SK-N-SH (cell line): ENCODE measurements around the gene RFX7. TPM values are rescaled to one million over a fixed set of nuclear protein-coding genes. Genes with fewer than 3 reads are reported as not detected.

Source experiments
- CTCF ChIA-PET: fragments of 300-600, 350-600 bp; formaldehyde crosslinking; extraction: SDS; loops from one replicate; lab custom pipeline; 2021; lab: Yijun Ruan, JAX
- POLR2A ChIA-PET: fragments of 350-600 bp; sonication (Branson Sonifier 250); formaldehyde crosslinking; extraction: SDS; loops from one replicate; lab custom pipeline; 2020; ENCODE audit warnings: antibody characterized with exemption, inconsistent platforms; lab: Yijun Ruan, JAX
- DNase-seq: peaks from one replicate; pipeline ENCODE4 v3.0.0; 2012
- H2AFZ ChIP-seq: fragments of 200-600 bp; sonication (generic); 2 replicates; pipeline ENCODE4 v1.8.1; 2016; ENCODE audit warnings: antibody characterized with exemption, mild to moderate bottlenecking, low read depth
- H3F3A ChIP-seq: fragments of 200-600 bp; sonication (generic); replicated peaks from 2 replicates; pipeline ENCODE3; 2016; ENCODE audit warnings: antibody characterized with exemption, mild to moderate bottlenecking; ENCODE audit not compliant: insufficient read depth
- H3K27ac ChIP-seq, 2 experiments: fragments of 200-500 bp in 1 of 2; fragments of 200-600 bp in 1 of 2; sonication (Bioruptor generic) in 1 of 2; sonication (generic), shearing (Covaris generic) in 1 of 2; 2 replicates each; pipeline versions ENCODE4 v1.5.1 to v1.6.1; 2014 to 2016; ENCODE audit warnings: low read depth in 2 of 2, inconsistent platforms in 1 of 2, low read length in 1 of 2, mild to moderate bottlenecking in 1 of 2, mixed read lengths in 1 of 2
- H3K27me3 ChIP-seq: fragments of 200-600 bp; sonication (generic), shearing (Covaris generic); 2 replicates; pipeline ENCODE4 v1.6.1; 2016; ENCODE audit warnings: mixed run types; ENCODE audit not compliant: insufficient read depth
- H3K36me3 ChIP-seq, 2 experiments: fragments of 200-500 bp in 1 of 2; fragments of 200-600 bp in 1 of 2; sonication (Bioruptor generic) in 1 of 2; sonication (generic) in 1 of 2; replicated peaks in 1 of 2; 2 replicates each; pipeline versions ENCODE3 to v1.5.1; 2014 to 2016; ENCODE audit warnings: low read length in 1 of 2, mild to moderate bottlenecking in 1 of 2; ENCODE audit not compliant: insufficient read depth in 2 of 2, control insufficient read depth in 1 of 2
- H3K4me1 ChIP-seq, 2 experiments: fragments of 200-500 bp in 1 of 2; fragments of 200-600 bp in 1 of 2; sonication (Bioruptor generic) in 1 of 2; sonication (generic), shearing (Covaris generic) in 1 of 2; 2 replicates each; pipeline versions ENCODE4 v1.5.1 to v1.6.1; 2014 to 2016; ENCODE audit warnings: low read depth in 1 of 2, low read length in 1 of 2, mixed run types in 1 of 2; ENCODE audit not compliant: insufficient read depth in 2 of 2, control insufficient read depth in 1 of 2
- H3K4me2 ChIP-seq: fragments of 200-600 bp; sonication (generic), shearing (Covaris generic); 2 replicates; pipeline ENCODE4 v1.6.1; 2017; ENCODE audit warnings: mixed run types
- H3K4me3 ChIP-seq, 2 experiments: fragments of 200-500 bp in 1 of 2; fragments of 200-600 bp in 1 of 2; sonication (Bioruptor generic) in 1 of 2; sonication (generic), shearing (Covaris generic) in 1 of 2; 2 replicates each; pipeline versions ENCODE4 v1.5.1 to v1.8.1; 2014 to 2016; ENCODE audit warnings: low read depth in 2 of 2, inconsistent platforms in 1 of 2, low read length in 1 of 2, mild to moderate bottlenecking in 1 of 2, mixed read lengths in 1 of 2, moderate library complexity in 1 of 2
- H3K79me2 ChIP-seq: fragments of 200-600 bp; sonication (generic); 2 replicates; pipeline ENCODE4 v1.8.1; 2017; ENCODE audit warnings: mild to moderate bottlenecking; ENCODE audit not compliant: insufficient read depth
- H3K9ac ChIP-seq: fragments of 200-600 bp; sonication (generic); 2 replicates; pipeline ENCODE4 v1.6.1; 2017; ENCODE audit warnings: mixed run types
- H3K9me2 ChIP-seq: fragments of 200-600 bp; sonication (generic); 2 replicates; pipeline ENCODE4 v1.6.1; 2017; ENCODE audit warnings: mixed run types
- H3K9me3 ChIP-seq: fragments of 200-600 bp; sonication (generic); 2 replicates; pipeline ENCODE4 v1.6.1; 2017; ENCODE audit warnings: mixed run types, mild to moderate bottlenecking, moderate library complexity
- H4K20me1 ChIP-seq: fragments of 200-600 bp; sonication (generic); 2 replicates; pipeline ENCODE4 v1.6.1; 2017; ENCODE audit warnings: mild to moderate bottlenecking, mixed run types; ENCODE audit not compliant: insufficient read depth
- CHD2 ChIP-seq: fragments of 150-350 bp; IDR thresholded peaks from 2 replicates; pipeline ENCODE4 v1.6.1; 2018; ENCODE audit warnings: low read length; ENCODE audit not compliant: partially characterized antibody
- ELF1 ChIP-seq: IDR thresholded peaks from 2 replicates; pipeline ENCODE4 v1.4.0; 2012
- FOXJ3 ChIP-seq: sonication (generic); formaldehyde crosslinking; IDR thresholded peaks from 2 replicates; pipeline ENCODE4 v1.5.1; 2020; ENCODE audit warnings: mild to moderate bottlenecking, missing genetic modification reagents
- GABPA ChIP-seq: IDR thresholded peaks from 2 replicates; pipeline ENCODE4 v1.4.0; 2012; ENCODE audit warnings: low read depth, mild to moderate bottlenecking
- MEF2A ChIP-seq: IDR thresholded peaks from 2 replicates; pipeline ENCODE4 v1.4.0; 2012; ENCODE audit warnings: low read depth, borderline replicate concordance
- MXI1 ChIP-seq: IDR thresholded peaks from 2 replicates; pipeline ENCODE4 v1.6.1; 2012; ENCODE audit warnings: mild to moderate bottlenecking, low read depth, low read length, improper control_type of control experiment
- NFIC ChIP-seq: IDR thresholded peaks from 2 replicates; pipeline ENCODE4 v1.4.0; 2012; ENCODE audit warnings: borderline replicate concordance
- NRF1 ChIP-seq: IDR thresholded peaks from 2 replicates; pipeline ENCODE4 v1.6.1; 2012; ENCODE audit warnings: low read depth, mild to moderate bottlenecking, low read length
- RAD21 ChIP-seq: IDR thresholded peaks from 2 replicates; pipeline ENCODE4 v1.6.1; 2012; ENCODE audit warnings: mild to moderate bottlenecking, low read length
- RCOR1 ChIP-seq: fragments of 150-350 bp; IDR thresholded peaks from 2 replicates; pipeline ENCODE4 v1.6.1; 2017; ENCODE audit warnings: antibody characterized with exemption, low read length
- RXRA ChIP-seq: IDR thresholded peaks from 2 replicates; pipeline ENCODE4 v1.4.0; 2012; ENCODE audit warnings: low read depth, mild to moderate bottlenecking, borderline replicate concordance
- SIN3A ChIP-seq: IDR thresholded peaks from 2 replicates; pipeline ENCODE4 v1.6.1; 2012; ENCODE audit warnings: low read depth, mild to moderate bottlenecking, low read length, moderate library complexity, borderline replicate concordance
- TCF12 ChIP-seq: IDR thresholded peaks from 2 replicates; pipeline ENCODE4 v1.4.0; 2012
- TEAD4 ChIP-seq: IDR thresholded peaks from 2 replicates; pipeline ENCODE4 v1.4.0; 2012; ENCODE audit warnings: mild to moderate bottlenecking, borderline replicate concordance; ENCODE audit not compliant: insufficient read depth
- YY1 ChIP-seq: IDR thresholded peaks from 2 replicates; pipeline ENCODE4 v1.4.0; 2012; ENCODE audit warnings: low read depth, mild to moderate bottlenecking
- WGBS: methylation state at CpG from one replicate; pipeline ENCODE4 v1.1.6; 2017; ENCODE audit warnings: low lambda C conversion rate; 5-methylcytosine and 5-hydroxymethylcytosine counted together
- polyA plus RNA-seq, 3 experiments: library from polyadenylated mRNA; depleted of rRNA; stranded (reverse); fragments of >200 nt; gene quantifications; 2 replicates each; pipeline ENCODE4 v1.2.3, GENCODE V29; 2012
- TF ChIP-seq, protein P1 (sequence below): IDR thresholded peaks from 2 replicates; pipeline ENCODE4 v1.4.0; 2012; ENCODE audit warnings: low read depth
- TF ChIP-seq, protein P2 (sequence below): IDR thresholded peaks from 2 replicates; pipeline ENCODE4 v1.6.1; 2012; ENCODE audit warnings: mild to moderate bottlenecking, low read depth, low read length, moderate library complexity
- TF ChIP-seq, protein P3 (sequence below): IDR thresholded peaks from 2 replicates; pipeline ENCODE4 v1.4.0; 2012; ENCODE audit warnings: low read depth, borderline replicate concordance

The RFX7 gene
- polyA plus RNA-seq, 1 of the 3 experiments (the other 2 are of a cell fraction): 2.7 TPM

DNA sequence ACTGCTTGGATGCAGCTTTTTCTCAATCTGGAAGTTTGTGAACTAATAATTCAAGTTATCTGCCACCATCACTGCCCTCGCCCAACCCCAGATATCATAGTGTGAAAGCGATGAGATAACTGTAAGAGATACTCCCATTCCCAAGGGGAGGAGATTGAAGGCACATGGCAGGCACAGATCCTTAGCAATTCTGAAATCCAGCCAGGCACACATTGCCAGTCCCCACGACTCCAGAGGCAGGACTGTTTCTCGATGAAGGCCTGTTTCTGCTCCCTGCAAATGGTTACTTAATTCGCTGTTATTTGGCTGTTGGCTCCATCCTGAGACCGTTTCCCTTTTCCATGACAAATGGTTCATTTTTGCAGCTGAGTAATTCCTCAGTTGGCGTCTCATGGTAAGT lies 187.1 kb downstream of the RFX7 start:
- DNase-seq: no peak
- Histone ChIP-seq H3K27me3 (no peaks in the 10 kb centered on the region), H2AFZ (no peak overlapping the region), H3K9me2 (no peaks in the 10 kb centered on the region), H3K4me2 (no peak overlapping the region), H3K4me3 (no peak overlapping the region), H3K27ac (no peak overlapping the region), H3F3A (peaks cover 12% of the 10 kb centered on the region), H3K9me3 (no peaks in the 10 kb centered on the region), H4K20me1 (no peaks in the 10 kb centered on the region), H3K4me1 (peaks cover 4 to 10% of the 10 kb centered on the region in 2 experiments; a peak in 1 of 4 replicates), H3K36me3 (no peaks in the 10 kb centered on the region), H3K9ac (no peak overlapping the region), H3K79me2 (no peaks in the 10 kb centered on the region)
- ChIA-PET POLR2A (no interaction called here), CTCF (interaction anchor here (0.6 kb wide), 1 partner anchor 123 kb away, joined by 3 read pairs; no protein-coding TSS in a partner anchor)
- WGBS: 72% methylated on average over 7 of the region's 7 CpGs
- TF ChIP-seq NRF1 (no peak), TEAD4 (no peak), RXRA (no peak), RAD21 (no peak), TCF12 (no peak), ELF1 (no peak), MEF2A (no peak), YY1 (no peak), MXI1 (no peak), SIN3A (no peak), GABPA (no peak), NFIC (no peak), CHD2 (no peak), RCOR1 (no peak), FOXJ3 (CRISPR knock-in tag) (no peak)
- TF ChIP-seq, protein P1, sequence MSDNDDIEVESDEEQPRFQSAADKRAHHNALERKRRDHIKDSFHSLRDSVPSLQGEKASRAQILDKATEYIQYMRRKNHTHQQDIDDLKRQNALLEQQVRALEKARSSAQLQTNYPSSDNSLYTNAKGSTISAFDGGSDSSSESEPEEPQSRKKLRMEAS: no peak
- TF ChIP-seq, protein P2, sequence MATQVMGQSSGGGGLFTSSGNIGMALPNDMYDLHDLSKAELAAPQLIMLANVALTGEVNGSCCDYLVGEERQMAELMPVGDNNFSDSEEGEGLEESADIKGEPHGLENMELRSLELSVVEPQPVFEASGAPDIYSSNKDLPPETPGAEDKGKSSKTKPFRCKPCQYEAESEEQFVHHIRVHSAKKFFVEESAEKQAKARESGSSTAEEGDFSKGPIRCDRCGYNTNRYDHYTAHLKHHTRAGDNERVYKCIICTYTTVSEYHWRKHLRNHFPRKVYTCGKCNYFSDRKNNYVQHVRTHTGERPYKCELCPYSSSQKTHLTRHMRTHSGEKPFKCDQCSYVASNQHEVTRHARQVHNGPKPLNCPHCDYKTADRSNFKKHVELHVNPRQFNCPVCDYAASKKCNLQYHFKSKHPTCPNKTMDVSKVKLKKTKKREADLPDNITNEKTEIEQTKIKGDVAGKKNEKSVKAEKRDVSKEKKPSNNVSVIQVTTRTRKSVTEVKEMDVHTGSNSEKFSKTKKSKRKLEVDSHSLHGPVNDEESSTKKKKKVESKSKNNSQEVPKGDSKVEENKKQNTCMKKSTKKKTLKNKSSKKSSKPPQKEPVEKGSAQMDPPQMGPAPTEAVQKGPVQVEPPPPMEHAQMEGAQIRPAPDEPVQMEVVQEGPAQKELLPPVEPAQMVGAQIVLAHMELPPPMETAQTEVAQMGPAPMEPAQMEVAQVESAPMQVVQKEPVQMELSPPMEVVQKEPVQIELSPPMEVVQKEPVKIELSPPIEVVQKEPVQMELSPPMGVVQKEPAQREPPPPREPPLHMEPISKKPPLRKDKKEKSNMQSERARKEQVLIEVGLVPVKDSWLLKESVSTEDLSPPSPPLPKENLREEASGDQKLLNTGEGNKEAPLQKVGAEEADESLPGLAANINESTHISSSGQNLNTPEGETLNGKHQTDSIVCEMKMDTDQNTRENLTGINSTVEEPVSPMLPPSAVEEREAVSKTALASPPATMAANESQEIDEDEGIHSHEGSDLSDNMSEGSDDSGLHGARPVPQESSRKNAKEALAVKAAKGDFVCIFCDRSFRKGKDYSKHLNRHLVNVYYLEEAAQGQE: no peak
- TF ChIP-seq, protein P3, sequence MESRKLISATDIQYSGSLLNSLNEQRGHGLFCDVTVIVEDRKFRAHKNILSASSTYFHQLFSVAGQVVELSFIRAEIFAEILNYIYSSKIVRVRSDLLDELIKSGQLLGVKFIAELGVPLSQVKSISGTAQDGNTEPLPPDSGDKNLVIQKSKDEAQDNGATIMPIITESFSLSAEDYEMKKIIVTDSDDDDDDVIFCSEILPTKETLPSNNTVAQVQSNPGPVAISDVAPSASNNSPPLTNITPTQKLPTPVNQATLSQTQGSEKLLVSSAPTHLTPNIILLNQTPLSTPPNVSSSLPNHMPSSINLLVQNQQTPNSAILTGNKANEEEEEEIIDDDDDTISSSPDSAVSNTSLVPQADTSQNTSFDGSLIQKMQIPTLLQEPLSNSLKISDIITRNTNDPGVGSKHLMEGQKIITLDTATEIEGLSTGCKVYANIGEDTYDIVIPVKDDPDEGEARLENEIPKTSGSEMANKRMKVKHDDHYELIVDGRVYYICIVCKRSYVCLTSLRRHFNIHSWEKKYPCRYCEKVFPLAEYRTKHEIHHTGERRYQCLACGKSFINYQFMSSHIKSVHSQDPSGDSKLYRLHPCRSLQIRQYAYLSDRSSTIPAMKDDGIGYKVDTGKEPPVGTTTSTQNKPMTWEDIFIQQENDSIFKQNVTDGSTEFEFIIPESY: no peak
